Chondrocyte (in vitro differentiated cells): Measurements from ENCODE around the gene MIPOL1. TPM values are rescaled to one million over a fixed set of nuclear protein-coding genes. Genes with fewer than 3 reads are reported as not detected.
"Not testable (repeated sequence)": the region's sequence is repeated elsewhere in the genome, so short reads cannot be mapped to it uniquely, and the experiment has no call there.

Experiments used
- DNase-seq: peaks from one replicate; pipeline ENCODE4 v3.0.0; 2021; ENCODE audit warnings: mixed read lengths, low spot score
- H3K27ac Mint-ChIP-seq: one replicate; pipeline ENCODE4 v1.8.0; 2021; ENCODE audit warnings: mild to moderate bottlenecking, moderate library complexity, mixed read lengths; ENCODE audit not compliant: unreplicated experiment
- H3K27me3 Mint-ChIP-seq: 2 replicates; pipeline ENCODE4 v1.8.0; 2021; ENCODE audit warnings: low read depth, mixed read lengths
- H3K36me3 Mint-ChIP-seq: 2 replicates; pipeline ENCODE4 v1.8.0; 2021; ENCODE audit warnings: low read depth, mixed read lengths
- H3K4me1 Mint-ChIP-seq: 2 replicates; pipeline ENCODE4 v1.8.0; 2021; ENCODE audit warnings: low read depth, mild to moderate bottlenecking, mixed read lengths
- H3K4me3 Mint-ChIP-seq: one replicate; pipeline ENCODE4 v1.8.0; 2021; ENCODE audit warnings: mild to moderate bottlenecking, moderate library complexity, mixed read lengths; ENCODE audit not compliant: unreplicated experiment
- H3K9me3 Mint-ChIP-seq: 2 replicates; pipeline ENCODE4 v1.8.0; 2021; ENCODE audit warnings: low read depth, mixed read lengths
- total RNA-seq: library from RNA; stranded (reverse); gene quantifications from 3 replicates; pipeline ENCODE4 v1.2.1, GENCODE V29; 2021
- TF ChIP-seq, protein P1 (sequence below): fragments of 200-600 bp; sonication (generic); IDR thresholded peaks from 2 replicates; pipeline ENCODE4 v1.5.0; 2021; ENCODE audit warnings: antibody characterized with exemption, mild to moderate bottlenecking, moderate library complexity

MIPOL1 gene
- total RNA-seq, 1 donor from 2014 or later, result 9.8 TPM

DNA sequence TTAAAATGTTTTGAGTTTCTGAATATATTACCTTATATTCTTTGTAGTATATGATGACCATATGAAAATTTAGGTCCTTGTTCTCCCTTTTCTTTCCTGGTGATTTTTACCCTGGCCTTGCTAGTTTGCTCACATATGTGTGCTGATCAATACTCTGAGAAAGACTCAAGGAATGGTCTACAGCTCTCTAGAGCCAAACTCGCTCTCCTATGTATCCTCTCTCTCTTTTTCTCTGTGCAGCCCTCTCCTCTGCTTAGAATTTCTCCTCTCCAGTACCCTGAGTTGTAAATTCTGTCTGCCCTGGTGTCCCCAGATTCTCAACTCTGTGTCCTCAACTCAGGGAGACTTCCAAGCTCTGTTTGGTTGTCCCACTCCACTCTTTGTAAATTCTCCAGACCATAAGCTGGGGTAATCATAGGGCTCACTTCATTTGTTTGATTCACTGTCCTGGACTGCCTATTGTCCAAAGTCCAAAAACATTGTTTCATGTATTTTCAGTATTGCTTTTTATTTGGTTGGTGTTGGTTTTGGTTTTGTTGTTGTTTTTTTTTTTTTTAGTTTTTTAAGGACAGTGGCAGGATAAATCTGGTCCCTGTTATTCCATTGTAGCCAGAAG is 356.3 kb downstream of the MIPOL1 start:
- Mint-ChIP-seq H3K4me1 (peaks cover 3% of the 10 kb centered on the region), H3K4me3 (no peak overlapping the region), H3K27ac (no peak overlapping the region), H3K36me3 (peaks cover 10% of the 10 kb centered on the region), H3K9me3 (peaks cover 17% of the 10 kb centered on the region), H3K27me3 (no peaks in the 10 kb centered on the region)
- DNase-seq, result no peak
- TF ChIP-seq, protein P1, sequence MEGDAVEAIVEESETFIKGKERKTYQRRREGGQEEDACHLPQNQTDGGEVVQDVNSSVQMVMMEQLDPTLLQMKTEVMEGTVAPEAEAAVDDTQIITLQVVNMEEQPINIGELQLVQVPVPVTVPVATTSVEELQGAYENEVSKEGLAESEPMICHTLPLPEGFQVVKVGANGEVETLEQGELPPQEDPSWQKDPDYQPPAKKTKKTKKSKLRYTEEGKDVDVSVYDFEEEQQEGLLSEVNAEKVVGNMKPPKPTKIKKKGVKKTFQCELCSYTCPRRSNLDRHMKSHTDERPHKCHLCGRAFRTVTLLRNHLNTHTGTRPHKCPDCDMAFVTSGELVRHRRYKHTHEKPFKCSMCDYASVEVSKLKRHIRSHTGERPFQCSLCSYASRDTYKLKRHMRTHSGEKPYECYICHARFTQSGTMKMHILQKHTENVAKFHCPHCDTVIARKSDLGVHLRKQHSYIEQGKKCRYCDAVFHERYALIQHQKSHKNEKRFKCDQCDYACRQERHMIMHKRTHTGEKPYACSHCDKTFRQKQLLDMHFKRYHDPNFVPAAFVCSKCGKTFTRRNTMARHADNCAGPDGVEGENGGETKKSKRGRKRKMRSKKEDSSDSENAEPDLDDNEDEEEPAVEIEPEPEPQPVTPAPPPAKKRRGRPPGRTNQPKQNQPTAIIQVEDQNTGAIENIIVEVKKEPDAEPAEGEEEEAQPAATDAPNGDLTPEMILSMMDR, result no peak

GRCh38 chr14:37555596-37555995 is 357.9 kb downstream of the MIPOL1 start:
- not testable (repeated sequence) for DNase-seq, H3K4me3 Mint-ChIP-seq

GRCh38 chr14:37558740-37559139 is 361.0 kb downstream of the MIPOL1 start:
- Mint-ChIP-seq H3K4me3 (no peak overlapping the region), H3K27me3 (no peaks in the 10 kb centered on the region), H3K4me1 (no peaks in the 10 kb centered on the region), H3K27ac (no peak overlapping the region), H3K36me3 (peaks cover 2% of the 10 kb centered on the region), H3K9me3 (peaks cover 6% of the 10 kb centered on the region)
- DNase-seq, result no peak
- TF ChIP-seq, protein P1, result no peak

More at GRCh38 chr14:37555596-37555995, 357.9 kb downstream of the MIPOL1 start:
- H3K27me3 Mint-ChIP-seq, H3K36me3 Mint-ChIP-seq, H3K27ac Mint-ChIP-seq, H3K4me1 Mint-ChIP-seq: not testable (repeated sequence)
- H3K9me3 Mint-ChIP-seq, result peaks cover 17% of the 10 kb centered on the region

DNA sequence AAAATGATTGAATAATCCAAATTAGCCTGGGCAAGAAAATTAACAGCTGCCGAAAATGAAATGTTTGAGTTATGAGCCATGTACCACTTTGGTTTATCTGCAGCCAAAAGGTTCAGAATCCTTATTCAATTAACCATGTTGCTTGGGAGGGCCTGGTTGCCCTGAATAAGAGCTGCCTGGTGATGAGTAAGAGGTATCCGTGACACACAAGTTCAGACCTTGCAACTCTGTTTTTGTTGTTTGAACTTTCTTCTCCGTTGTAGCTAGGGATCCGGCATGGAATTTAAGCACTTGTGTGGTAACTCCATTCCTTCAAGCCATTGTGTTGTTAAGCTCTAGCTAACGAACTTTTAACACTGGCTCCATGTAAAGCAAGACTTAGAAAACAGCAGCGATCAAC is 361.6 kb downstream of the MIPOL1 start:
- H3K4me3 Mint-ChIP-seq, result no peak overlapping the region
- DNase-seq, result no peak
- H3K4me1 Mint-ChIP-seq, result no peaks in the 10 kb centered on the region
- no peaks in the 10 kb centered on the region for H3K27me3 Mint-ChIP-seq
- H3K27ac Mint-ChIP-seq, result no peak overlapping the region
- peaks cover 3% of the 10 kb centered on the region for H3K9me3 Mint-ChIP-seq
- TF ChIP-seq, protein P1, result no peak
- H3K36me3 Mint-ChIP-seq, result peaks cover 2% of the 10 kb centered on the region

GRCh38 chr14:37563189-37563588 is 365.5 kb downstream of the MIPOL1 start:
- Mint-ChIP-seq H3K36me3 (no peaks in the 10 kb centered on the region), H3K27ac (no peak overlapping the region), H3K4me3 (no peak overlapping the region), H3K4me1 (no peaks in the 10 kb centered on the region), H3K27me3 (no peaks in the 10 kb centered on the region), H3K9me3 (no peaks in the 10 kb centered on the region)
- DNase-seq, result no peak
- TF ChIP-seq, protein P1, result no peak

GRCh38 chr14:37565550-37565949 is 367.8 kb downstream of the MIPOL1 start:
- no peaks in the 10 kb centered on the region for H3K27me3 Mint-ChIP-seq
- no peak for DNase-seq
- H3K27ac Mint-ChIP-seq, result no peak overlapping the region
- H3K36me3 Mint-ChIP-seq, result peaks cover 2% of the 10 kb centered on the region
- H3K4me3 Mint-ChIP-seq, result no peak overlapping the region
- H3K9me3 Mint-ChIP-seq, result no peaks in the 10 kb centered on the region
- TF ChIP-seq, protein P1, result peak; percentile 67
- no peaks in the 10 kb centered on the region for H3K4me1 Mint-ChIP-seq
